ENCODE results near the gene TIAM1.

GRCh38 chr21:31310750-31311149 is 33.3 kb downstream of the TIAM1 start:
- TF ChIP-seq CTCF (IDR thresholded peaks at IDR 0.05; ENCODE audit: borderline replicate concordance, extremely low read depth, low read length, poor library complexity, severe bottlenecking) (no peak), EZH2 (IDR thresholded peaks at IDR 0.05; ENCODE audit: borderline replicate concordance, low read depth, low read length, severe bottlenecking) (no peak)

All from DND-41 (cell line).